ENCODE results near the gene REEP1.
"Not testable (repeated sequence)": the region's sequence is repeated elsewhere in the genome, so short reads cannot be mapped to it uniquely, and the experiment has no call there.

The REEP1 gene

DNA sequence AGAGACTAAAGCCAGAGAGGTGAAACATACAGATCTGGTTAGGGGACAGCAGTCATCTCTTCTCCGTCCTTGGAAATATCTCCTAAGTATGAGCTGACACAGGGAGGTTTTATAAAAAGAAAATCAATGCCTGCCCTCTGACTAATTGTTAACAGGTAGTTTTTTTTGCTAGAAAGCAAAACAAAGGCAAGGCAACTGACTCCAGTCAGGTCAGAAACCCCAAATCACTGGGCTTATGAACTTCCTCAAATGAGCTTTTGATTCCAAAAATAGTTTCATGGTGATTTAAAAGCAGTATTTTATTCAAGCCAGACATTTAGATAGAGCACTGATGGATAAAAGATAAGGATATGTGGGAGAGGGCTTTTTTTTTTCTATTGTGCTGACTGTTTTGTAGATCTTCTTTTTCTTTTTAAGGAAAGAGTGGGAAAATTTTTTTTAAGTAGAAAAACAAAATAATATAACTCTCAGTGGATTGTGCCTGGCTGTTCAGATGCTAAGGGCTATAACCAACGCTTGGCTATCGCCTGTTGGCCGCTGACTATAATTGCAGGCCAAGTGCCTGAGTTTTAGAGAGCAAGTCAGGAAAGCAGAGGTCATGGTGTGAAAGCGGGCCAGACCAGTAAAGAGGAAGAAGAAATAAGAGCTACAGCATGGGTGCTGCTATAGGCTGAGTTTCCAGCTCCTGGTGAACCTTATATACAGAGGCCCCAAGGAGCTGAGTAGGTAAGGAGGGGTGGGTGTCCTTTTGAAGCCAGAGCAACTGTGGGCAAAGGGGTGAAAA, 93.3 kb downstream of the REEP1 start:
- no peak for DNase-seq (ENCODE audit: low spot score)

DNA sequence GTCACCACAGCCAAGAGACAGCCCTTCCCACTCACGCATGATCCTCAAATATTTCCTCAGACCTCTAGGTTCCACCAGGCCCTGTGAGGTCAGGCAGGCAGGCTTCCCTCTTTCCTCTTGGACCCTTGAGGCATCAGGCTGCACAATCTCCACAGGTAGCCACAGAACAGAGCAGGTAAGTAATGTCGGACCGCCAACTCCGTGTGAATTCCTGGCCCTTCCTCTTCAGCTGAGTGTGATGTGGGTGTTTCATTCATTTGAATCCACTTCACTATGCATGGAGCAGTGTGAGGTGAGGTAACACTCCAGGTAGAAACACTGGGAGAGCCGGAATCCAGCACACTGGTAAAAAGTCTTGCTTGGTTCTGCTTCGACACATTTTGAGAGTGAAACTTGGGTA, 94.2 kb downstream of the REEP1 start:
- DNase-seq (ENCODE audit: low spot score), result no peak

DNA sequence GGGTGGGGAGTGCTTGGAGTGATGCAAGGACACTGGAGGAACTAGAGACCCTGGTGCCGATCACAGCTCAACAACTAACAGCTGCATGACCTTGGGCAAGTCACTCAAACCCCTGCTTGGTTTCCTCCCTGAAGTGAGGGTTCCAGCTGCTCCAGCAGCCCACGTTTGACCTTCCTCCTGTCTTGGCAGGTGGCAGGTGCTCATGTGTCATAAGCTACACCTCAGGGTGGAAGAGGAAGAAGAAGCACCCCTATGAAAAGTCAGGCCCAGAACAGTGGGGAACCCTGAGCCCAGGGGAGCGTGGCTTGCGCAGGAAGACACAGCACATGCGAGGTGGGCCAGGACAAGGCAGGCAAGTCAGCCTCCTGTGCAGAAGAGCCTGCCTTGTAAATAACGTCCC, 95.8 kb downstream of the REEP1 start:
- no peak for DNase-seq (ENCODE audit: low spot score)

DNA sequence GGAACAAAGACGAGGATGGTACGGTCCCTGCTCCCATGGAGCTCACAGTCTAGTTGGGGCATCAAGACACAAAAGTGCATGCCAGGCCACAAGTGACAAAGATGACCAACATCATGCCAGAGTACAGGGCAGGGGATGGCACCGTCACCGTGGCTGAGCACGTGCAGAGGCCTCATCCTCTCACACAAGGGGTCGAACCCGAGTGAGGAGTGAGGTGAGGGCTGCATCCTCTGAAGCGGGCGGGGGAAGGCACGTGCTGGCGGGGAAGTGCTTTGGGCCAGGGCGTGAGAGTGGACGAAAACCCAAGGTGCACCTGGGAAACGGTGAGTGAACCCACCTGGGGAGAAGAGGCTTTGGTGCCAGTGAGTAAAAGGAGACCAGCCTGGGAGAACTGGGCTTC, 97.2 kb downstream of the REEP1 start:
- DNase-seq (ENCODE audit: low spot score), result no peak

DNA sequence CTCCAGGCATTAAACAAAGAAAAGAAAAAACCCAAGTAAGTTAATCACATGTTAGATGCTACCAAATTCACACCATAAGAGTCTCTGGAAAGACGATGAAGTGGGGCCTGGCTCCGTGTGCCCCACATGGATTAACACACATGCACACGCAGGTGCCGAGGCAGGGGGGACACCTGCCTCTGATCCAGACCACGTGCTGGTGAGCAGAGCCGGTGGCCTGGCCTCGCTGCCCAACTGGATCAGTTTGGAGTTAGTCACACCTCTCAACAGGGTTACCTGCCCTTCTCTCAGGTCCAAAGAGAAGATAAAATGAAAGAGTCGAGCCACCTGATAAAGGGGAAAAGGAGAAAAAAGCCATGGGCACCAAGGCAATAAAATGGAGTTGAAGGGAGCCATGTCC, 97.7 kb downstream of the REEP1 start:
- no peak for DNase-seq (ENCODE audit: low spot score)

DNA sequence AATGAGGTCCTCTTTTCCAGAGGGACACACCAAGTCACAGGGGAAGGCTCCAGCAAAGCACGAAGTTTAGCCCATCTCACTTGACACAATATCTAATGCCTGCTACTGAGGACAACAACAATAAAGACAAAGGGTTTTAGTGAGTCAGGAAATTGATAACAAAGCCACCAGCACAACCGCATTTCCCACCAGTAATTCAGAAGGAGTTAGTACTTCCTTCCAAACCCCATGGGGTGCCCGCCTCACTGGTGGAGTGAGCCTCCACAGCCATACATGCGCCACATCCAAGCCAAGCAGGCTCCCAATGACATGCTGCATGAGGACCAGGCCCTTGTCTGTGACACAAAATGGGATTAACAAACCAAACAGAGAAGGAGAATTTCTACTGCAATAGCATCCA, 98.1 kb downstream of the REEP1 start:
- no peak for DNase-seq (ENCODE audit: low spot score)

DNA sequence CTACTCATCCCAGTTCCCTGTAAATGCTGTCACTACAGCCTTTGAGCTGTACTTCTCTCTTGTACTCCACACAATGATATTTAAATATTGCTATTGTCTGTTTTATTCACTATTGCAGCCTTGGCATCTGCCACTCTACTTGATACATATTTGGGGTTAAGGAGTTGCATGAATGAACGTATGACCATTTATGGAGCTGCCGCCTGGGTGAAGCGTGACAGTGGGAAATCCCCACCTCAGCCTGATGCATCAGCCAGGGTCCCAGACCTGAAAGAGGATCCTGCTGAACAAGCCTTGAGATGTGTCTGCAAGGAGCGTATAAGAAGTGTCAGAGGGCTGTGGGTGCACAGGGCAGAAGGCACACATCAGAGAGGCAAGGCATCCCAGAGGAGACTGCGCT, 99.1 kb downstream of the REEP1 start:
- no peak for DNase-seq (ENCODE audit: low spot score)

DNA sequence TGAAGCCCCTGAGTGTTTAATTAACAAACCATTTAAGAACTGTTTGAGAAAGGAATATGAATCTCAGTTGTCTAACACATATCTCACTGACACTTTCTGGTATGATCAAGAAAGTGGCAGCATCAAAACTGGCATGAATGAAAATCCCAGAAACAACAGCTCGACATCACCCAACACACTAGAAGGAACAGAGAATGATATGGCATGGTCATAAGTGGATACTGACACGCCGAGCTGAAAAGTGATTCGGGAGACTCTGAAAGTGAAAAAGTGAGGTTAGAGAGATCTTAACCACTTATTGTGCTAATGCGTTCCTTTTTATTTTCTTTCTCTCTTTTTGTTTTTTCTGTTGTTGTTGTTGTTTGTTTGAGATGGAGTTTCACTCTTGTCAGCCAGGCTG, 100.3 kb downstream of the REEP1 start:
- no peak for DNase-seq (ENCODE audit: low spot score)

DNA sequence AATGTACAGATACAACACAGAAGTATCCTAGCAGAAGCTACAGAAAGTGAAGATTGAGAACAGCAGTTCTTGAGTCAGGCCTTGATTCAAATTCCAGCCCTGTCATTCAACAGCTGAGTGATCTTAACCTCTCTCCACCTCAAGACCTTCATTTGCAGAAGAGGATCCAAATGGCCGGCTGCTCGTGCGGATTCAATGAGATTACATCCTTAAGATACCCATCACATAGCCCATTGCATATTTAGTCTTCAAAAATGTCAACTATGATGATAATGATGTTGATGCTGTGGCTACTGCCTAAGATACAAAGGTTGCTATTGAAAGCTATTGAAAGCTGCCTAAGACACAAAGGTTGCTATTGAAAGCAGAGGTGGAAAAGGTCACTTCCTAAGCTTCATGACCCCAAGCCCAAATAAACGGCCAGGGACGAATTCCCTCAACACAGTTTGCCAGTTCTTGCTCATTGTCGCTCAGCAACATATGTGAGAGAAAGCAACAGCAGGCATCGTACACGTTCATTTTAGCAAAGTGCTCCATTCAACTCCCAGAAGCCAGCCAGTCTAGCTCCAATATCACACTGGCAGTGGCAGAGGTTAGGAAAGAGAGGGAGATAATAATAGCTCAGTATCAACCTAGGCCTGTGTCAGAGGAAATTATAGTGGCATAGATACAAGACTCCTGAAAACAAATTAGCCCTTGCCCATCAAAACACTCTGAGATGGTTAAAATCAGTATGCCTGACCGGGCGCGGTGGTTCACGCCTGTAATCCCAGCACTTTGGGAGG, 102.0 kb downstream of the REEP1 start:
- DNase-seq (ENCODE audit: low spot score), result no peak

DNA sequence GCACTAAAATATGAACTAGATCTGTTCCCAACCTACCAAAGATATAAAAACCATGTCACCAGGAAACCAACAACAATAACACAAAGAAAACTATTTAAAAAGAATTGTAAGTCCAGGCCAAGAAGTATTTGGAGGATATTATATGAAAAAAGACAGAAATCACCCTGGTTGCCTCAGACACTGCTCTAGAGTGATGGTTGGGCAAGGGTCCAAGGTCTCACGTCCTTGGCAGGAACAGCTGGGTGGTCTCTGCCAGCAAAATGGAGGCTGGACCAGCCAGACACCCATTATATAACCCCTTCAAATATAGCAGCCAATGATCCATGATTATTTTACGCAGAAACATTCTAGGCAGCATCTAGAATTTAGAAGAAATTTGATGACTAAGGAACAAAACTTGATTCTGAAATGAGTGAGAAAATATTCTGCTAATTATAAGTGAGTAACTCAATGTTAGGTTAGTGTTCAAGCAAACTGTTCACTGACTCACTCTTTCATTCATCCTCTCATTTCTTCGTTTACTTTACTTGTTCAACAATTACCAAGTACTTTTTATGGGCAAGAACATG, 102.8 kb downstream of the REEP1 start:
- no peak for DNase-seq (ENCODE audit: low spot score)

DNA sequence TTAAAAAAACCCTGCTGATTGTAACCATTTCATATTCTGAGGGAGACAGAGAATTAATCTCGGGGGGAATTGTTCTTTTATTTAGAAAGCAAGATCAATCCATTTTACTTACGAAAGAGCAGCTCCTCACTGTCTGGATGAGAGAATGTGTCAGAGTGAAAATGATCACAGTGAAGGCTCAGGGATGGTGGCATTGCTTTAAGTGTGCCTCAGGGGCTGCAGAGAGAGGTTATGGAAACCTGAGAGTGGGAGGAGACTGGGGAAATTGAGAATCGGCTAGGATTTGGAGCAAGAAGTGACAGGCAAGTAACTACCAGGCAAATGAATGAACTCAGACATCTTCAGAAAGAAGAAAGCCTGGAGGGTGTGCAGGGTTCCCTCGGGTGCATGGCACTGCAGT, 104.0 kb downstream of the REEP1 start:
- no peak for DNase-seq (ENCODE audit: low spot score)

DNA sequence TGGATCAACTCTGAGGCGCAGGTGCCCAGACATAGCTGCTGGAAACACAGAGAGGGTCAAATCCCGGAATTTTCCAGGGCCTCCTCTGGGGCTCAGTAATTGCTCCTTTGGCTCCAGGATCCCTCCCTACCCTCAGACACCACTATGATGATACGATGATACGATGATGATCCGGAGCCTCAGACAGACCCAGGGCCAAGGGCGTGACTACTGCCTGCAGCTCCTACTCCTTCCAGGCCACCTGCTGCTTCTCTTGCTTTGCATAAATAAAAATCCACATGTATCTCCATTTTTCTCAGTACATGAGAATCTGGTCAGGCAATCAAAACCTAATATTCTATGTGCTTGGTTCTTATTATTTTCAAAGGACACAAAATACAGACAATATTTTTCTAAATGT, 104.5 kb downstream of the REEP1 start:
- DNase-seq (ENCODE audit: low spot score), result no peak

DNA sequence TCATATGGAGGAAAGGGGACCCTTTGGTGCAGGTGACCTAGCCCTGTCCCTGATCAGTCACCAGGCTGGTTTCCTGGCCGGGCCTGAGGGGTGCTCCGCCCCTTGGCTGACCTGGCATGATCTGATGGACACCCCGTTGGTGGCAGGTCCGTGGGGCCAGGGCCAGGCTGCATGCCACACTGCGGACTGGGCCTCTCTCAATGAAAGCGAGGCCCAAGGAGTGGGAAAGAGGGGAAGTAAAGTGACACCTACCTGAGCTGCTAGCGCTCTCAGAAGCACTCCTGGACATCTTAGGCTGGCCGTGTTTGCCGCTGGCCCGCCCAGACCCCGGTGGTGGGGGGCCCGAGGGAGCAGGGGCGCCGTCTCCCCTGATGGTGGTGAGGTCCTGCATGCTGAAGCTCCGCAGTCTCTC, 105.0 kb downstream of the REEP1 start:
- no peak for DNase-seq (ENCODE audit: low spot score)

DNA sequence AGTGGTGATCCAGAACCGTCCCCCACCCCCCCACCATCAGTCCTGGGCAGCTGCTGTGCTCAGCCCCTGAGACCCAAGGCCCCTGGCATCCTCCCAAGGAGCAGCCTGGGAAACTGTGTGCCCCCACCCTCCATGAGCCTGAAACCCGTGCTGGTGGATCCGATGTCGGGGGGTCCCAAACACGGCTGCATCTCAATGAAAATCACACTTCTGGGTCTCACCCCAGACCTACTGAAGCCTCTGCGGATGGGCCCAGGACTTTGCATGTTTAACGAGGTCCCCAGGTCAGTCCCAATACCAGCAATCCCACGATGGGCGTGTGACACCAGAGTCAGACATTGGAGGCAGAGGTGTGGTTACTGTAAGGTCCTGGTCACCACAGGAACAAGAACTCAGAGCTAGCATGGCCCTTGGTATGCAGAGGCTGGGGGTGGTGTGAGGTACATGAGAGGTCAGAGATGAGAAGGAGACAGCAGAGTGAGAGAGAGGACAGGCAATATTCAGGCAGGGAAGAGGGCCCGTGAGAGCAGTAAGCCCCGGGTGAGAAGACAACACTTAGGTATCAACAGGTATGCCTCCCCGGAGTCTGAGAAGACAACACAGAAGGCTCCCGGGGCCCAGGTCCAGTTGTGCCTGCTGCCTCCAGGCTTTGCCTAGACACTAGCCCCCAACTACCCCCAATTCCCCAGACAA, 105.6 kb downstream of the REEP1 start:
- no peak for DNase-seq (ENCODE audit: low spot score)

DNA sequence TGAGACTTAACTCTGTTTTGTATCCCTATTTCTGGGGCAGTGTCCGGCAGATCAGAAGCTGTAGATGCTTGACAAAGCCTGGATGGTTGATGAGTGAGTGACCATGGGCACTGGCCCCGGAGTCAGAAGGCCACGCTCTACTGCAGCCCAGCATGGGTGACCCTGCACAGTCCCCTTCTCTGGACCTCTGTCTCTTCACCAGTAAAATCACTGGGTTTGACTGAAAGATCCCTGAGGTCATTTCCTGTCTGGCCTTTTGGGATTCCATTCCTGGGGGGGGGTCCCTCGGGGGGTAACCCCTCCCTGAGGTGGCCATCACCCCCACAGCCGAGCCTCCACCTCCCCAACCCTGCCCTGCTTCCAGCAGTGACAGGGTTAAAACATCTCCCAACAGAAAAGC, 106.5 kb downstream of the REEP1 start:
- no peak for DNase-seq (ENCODE audit: low spot score)

DNA sequence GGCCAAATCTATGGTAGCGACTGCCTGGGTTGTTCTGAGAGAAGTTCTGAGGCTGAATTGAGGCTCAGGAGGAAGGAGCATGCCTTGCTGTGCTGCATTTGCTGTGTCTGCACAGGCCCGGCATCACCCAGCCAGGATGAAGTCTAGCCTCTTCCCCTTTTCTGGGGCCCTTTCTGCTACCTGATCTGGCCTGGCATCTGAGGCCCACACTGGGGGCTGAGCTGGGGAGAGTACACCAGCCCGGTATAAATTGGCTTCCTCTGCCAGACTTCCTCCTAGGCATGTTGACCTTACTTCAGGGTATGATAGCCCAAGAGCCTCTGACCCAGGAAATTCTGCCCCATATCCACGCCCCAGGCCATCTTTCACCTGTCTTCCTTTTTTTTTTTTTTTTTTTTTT, 108.2 kb downstream of the REEP1 start:
- DNase-seq (ENCODE audit: low spot score), result no peak

DNA sequence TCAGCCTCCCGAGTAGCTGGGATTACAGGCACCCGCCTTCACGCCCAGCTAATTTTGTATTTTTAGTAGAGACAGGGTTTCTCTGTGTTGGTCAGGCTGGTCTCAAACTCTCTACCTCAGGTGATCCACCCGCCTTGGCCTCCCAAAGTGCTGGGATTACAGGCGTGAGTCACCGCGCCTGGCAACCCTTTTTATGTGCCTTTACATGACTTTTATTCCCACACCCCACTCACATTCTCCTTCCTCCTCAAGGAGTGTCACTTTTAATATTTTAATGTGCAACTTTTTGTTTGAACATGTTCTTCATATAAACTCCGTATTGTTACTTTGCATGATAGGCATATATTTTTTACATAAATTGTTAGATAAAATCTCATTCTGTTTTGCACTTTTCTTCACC, 108.9 kb downstream of the REEP1 start:
- not testable (repeated sequence) for DNase-seq (ENCODE audit: low spot score)

DNA sequence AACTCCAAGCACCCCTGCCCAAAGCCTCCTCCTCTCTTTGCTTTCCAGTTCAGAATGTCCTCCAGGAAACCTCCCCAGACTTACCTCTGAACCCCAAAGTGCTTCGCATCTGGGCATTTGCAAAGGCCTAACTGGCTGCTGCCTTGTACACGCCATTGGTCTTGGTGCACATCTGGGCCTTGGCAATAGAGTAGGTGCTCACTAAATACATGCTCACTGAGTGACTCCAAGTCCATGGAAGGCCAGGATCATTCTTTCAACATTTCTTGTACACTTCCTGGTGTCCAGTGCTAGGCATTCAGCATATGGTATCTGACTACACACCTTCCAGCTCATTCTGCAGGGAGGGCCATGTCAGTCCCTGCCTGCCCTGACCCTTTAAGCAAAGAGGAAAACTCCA, 109.7 kb downstream of the REEP1 start:
- no peak for DNase-seq (ENCODE audit: low spot score)

DNA sequence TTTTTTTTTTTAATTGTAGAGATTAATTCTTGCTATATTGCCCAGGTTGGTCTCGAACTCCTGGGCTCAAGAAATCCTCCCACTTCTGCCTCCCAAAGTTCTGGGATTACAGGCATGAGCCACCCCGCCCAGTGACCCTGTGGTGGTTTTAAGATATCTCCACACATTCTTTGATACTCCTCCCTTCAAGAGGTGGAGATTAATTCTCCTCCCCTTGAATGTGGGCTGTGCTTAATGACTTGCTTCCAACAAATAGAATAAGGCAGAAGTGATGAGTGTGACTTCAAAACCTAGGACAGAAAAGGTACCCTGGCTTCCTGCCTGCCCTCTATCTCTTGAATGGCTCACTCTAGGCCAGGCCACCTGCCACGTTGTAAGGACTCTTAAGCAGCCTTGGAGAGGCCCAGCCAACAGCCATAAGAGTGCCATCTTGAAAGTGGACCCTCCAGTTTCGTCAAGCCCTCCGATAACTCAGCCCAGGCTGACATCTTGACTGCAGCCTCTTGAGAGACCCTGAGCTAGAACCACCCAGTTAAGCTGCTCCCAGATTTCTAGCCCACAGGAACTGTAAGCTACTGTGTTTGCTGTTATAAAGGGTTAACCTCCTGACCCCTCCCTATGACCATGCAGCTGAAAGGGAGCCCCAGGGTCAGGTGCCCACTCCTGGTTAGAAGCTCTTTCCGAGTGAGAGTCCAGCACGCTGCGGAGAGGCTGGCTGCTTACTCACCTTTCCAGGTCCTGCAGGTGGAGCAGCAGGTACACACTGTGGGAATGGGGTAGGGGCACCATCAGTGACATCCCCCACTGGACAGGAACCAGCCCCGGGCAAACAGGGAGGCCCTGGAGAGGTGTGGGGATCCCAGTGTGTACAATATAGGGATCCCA, 110.5 kb downstream of the REEP1 start:
- no peak for DNase-seq (ENCODE audit: low spot score)

DNA sequence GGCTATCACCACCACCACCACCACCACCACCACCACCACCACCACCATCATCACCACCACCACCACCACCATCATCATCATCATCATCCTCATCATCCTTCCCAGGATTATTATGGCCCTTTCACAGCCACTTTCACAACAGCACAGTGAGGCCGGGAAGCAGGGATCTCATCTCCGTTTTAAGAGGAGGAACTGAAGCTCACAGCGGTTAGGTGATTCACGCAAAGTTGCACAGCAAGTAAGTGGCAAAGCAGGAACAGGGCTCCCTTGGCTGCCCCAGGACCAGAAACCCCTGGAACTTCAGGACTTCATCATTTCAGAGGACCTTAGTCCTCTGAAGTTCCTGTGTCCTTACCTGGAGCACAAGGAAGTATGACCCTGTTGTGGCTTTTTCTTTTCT, 111.4 kb downstream of the REEP1 start:
- DNase-seq (ENCODE audit: low spot score), result no peak

DNA sequence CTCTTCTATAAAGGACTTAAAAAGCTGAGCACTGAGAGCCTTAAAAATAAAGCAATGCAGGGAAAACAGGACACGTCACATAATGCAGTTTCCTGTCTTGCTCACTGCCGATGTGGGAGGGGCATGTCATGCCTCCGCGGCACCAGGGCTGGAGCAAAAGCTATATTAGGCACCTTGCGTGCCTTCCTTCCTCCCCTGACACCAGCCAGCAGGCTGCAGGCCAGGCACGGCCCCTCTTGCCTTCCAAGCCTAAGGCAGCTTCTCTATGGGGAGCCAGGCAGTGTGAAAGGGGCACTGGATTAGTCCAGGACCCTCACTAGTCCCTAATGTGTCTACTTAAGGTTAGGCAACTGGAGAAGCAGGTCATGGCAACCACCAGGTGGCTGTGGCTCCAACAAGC, 111.8 kb downstream of the REEP1 start:
- no peak for DNase-seq (ENCODE audit: low spot score)
